HepG2 (cell line): ENCODE data around the gene FGD4. TPM values are rescaled to one million over a fixed set of nuclear protein-coding genes. Genes with fewer than 3 reads are reported as not detected.

Experiments used
- SP5 ChIP-seq: IDR thresholded peaks from 2 replicates; pipeline ENCODE4 v1.6.1; 2016; ENCODE audit warnings: low read depth, borderline replicate concordance
- TARDBP ChIP-seq: sonication (generic); formaldehyde crosslinking; IDR thresholded peaks from 2 replicates; pipeline ENCODE4 v1.8.0; 2022; ENCODE audit warnings: mild to moderate bottlenecking, missing genetic modification reagents
- ZBTB40 ChIP-seq, 2 experiments: fragments of 450-650 bp in 1 of 2; sonication (generic) in 1 of 2; formaldehyde crosslinking in 1 of 2; IDR thresholded peaks; 2 replicates each; pipeline versions ENCODE4 v1.6.1 to v1.8.0; 2016 to 2022; ENCODE audit warnings: antibody characterized with exemption in 1 of 2, mild to moderate bottlenecking in 1 of 2, missing genetic modification reagents in 1 of 2
- ZFYVE20 ChIP-seq: sonication (generic); formaldehyde crosslinking; IDR thresholded peaks from 2 replicates; pipeline ENCODE4 v1.8.0; 2023; ENCODE audit warnings: low read depth, mild to moderate bottlenecking, moderate library complexity, missing genetic modification reagents, borderline replicate concordance
- ZNF772 ChIP-seq: sonication (generic); formaldehyde crosslinking; IDR thresholded peaks from 2 replicates; pipeline ENCODE4 v1.5.0; 2020; ENCODE audit warnings: mild to moderate bottlenecking, missing genetic modification reagents
- polyA plus RNA-seq, 8 experiments: library from polyadenylated mRNA; depleted of rRNA in 3 of 8; stranded (reverse) in 7 of 8; unstranded in 1 of 8; fragments of >200 nt; fragmentation: Illumina TruSeq in 4 of 8; extraction: Trizol in 4 of 8; gene quantifications; 2 replicates each; pipeline versions ENCODE4 v1.2.1 to v1.2.3, GENCODE V29; 2011 to 2016; ENCODE audit warnings: low read depth in 4 of 8, missing spikeins in 1 of 8, mixed read lengths in 1 of 8; ENCODE audit not compliant: insufficient read depth in 1 of 8
- total RNA-seq, 5 experiments: library from RNA; depleted of rRNA; stranded (reverse); fragments of >200 nt; fragmentation: Illumina TruSeq; extraction: Trizol; gene quantifications; 2 replicates each; pipeline ENCODE4 v1.2.3, GENCODE V29; 2016; ENCODE audit warnings: low read depth in 1 of 5

FGD4 gene
- total and polyA plus RNA-seq, 2 of the 13 experiments (the other 11 are each of a cell fraction or from before 2014, with no cell fraction given): 4.6 to 6.6 TPM

DNA sequence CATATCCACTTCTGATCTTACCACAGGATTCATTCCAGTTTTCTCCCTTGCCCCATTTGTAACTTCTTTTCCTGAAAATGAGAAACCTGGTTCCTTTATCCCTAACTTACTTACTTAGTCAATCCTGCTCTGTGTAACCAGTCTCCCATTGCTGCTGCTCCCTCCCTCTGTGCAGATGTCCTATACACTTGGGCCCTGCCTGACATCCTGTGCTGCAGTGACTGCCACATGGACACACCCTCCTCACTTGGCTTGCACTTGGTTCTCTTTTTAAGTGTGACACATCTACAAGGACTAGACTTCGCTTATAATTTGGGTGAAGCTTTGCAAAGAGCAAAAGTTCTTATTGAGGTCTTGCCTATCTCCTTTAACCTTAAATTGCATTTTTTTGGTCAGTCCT, 51.4 kb downstream of the FGD4 start (continued):
- no peak for TF ChIP-seq ZBTB40 (IDR thresholded peaks at IDR 0.05)
- TF ChIP-seq ZBTB40 (CRISPR knock-in tag; IDR thresholded peaks at IDR 0.05): no peak
- no peak for TF ChIP-seq ZFYVE20 (CRISPR knock-in tag)
- TF ChIP-seq SP5 (CRISPR knock-in tag): no peak
- TF ChIP-seq ZNF772 (CRISPR knock-in tag): no peak
- TF ChIP-seq TARDBP (CRISPR knock-in tag): no peak
- TF ChIP-seq, all 625 proteins: peak for 0
